Fibroblast of peridontal ligament (primary cell): ENCODE results near the gene OR5B3.
A peak's percentile ranks its signal among the peaks of the same experiment; 100 is the strongest.
"Not testable (repeated sequence)": the region's sequence is repeated elsewhere in the genome, so short reads cannot be mapped to it uniquely, and the experiment has no call there.

ENCODE experiments used
- DNase-seq: peaks from one replicate; pipeline ENCODE4 v3.0.0-alpha.2; 2010; ENCODE audit errors: extremely low read depth

Gene OR5B3

GRCh38 chr11:58406774-58407173 is at the start of gene OR5B3:
OR5B3 (minus strand) TSS chr11:58406874; CDS start chr11:58403409, 3,465 bp downstream.
- DNase-seq: no peak

- DNase-seq: no peak
These were observed 44.9 kb upstream of the OR5B3 start for GRCh38 chr11:58451585-58451984.

GRCh38 chr11:58446294-58446693 is 39.6 kb upstream of the OR5B3 start:
- DNase-seq: no peak

GRCh38 chr11:58444300-58444699 is 37.6 kb upstream of the OR5B3 start:
- no peak for DNase-seq

- no peak for DNase-seq
These were observed 35.5 kb upstream of the OR5B3 start, which contains the start of gene OR5B12 for GRCh38 chr11:58442136-58442535. OR5B12 (minus strand) TSS chr11:58442236; CDS start chr11:58440151, 2,085 bp downstream.

GRCh38 chr11:58438486-58438885 is 31.8 kb upstream of the OR5B3 start:
- DNase-seq: no peak

- no peak for DNase-seq
These were observed 27.5 kb upstream of the OR5B3 start for GRCh38 chr11:58434217-58434616.

- DNase-seq: no peak
These were observed 27.0 kb upstream of the OR5B3 start for GRCh38 chr11:58433638-58434203.

- no peak for DNase-seq
These were observed 22.6 kb upstream of the OR5B3 start for GRCh38 chr11:58429273-58429672.

- no peak for DNase-seq
These were observed 21.3 kb upstream of the OR5B3 start, which contains the start of gene OR5B2 for GRCh38 chr11:58428021-58428420. OR5B2 (minus strand) TSS chr11:58428121; CDS start chr11:58423261, 4,860 bp downstream.

GRCh38 chr11:58399622-58400021 is 7.1 kb downstream of the OR5B3 start:
- DNase-seq: not testable (repeated sequence)

GRCh38 chr11:58395581-58395980 is 11.1 kb downstream of the OR5B3 start:
- DNase-seq: no peak

- DNase-seq: peak; percentile 37
These were observed 12.5 kb downstream of the OR5B3 start for GRCh38 chr11:58394195-58394594.

GRCh38 chr11:58392746-58393145 is 13.9 kb downstream of the OR5B3 start:
- no peak for DNase-seq

- peak; percentile 5 for DNase-seq
These were observed 14.8 kb downstream of the OR5B3 start for GRCh38 chr11:58391879-58392278.

- no peak for DNase-seq
These were observed 16.1 kb downstream of the OR5B3 start for GRCh38 chr11:58390551-58391063.

- DNase-seq: no peak
These were observed 47.7 kb downstream of the OR5B3 start, which contains the start of gene OR5B17 for GRCh38 chr11:58358969-58359368. OR5B17 (minus strand) TSS chr11:58359069; CDS start chr11:58359069, 0 bp downstream.

- no peak for DNase-seq
These were observed 51.9 kb downstream of the OR5B3 start for GRCh38 chr11:58354727-58355126.
